HG02798 (cell line): ENCODE data around the gene TIGD3.

Source experiments
- ATAC-seq: cut with Tn5 transposase; IDR thresholded peaks from one replicate; pipeline ENCODE4 v1.9.1; 2021; ENCODE audit warnings: mild to moderate bottlenecking; ENCODE audit not compliant: unreplicated experiment, poor library complexity

The TIGD3 gene

GRCh38 chr11:65402790-65403189 lies 48.2 kb downstream of the TIGD3 start:
- ATAC-seq = no peak

- no peak for ATAC-seq
Observed at GRCh38 chr11:65403607-65404121, 49.1 kb downstream of the TIGD3 start.

GRCh38 chr11:65404210-65404609 lies 49.7 kb downstream of the TIGD3 start:
- no peak for ATAC-seq

GRCh38 chr11:65404638-65405339 lies 50.2 kb downstream of the TIGD3 start:
- no peak for ATAC-seq
